ENCODE measurements around the gene EXOC1.
"Not testable (repeated sequence)": the region's sequence is repeated elsewhere in the genome, so short reads cannot be mapped to it uniquely, and the experiment has no call there.

Gene EXOC1

DNA sequence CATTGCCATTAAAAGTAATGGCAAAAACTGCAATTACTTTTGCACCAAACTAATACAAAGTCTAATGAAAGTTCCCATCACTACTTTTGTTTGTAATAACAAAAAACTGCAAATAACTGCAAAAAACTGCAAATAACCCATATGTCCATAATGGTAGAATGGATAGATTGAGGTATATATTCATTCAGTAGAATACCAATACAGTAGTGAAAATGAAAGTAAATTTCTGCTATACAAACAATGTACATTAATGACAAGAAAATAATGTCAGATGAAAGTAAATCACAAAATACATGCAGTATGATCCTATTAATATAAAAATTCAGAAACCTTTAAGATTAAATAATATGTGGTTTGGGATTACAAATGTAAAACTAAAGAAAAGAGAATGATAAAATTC lies 54.0 kb downstream of the EXOC1 start:
- DNase-seq (ENCODE audit: low spot score) = no peak

DNA sequence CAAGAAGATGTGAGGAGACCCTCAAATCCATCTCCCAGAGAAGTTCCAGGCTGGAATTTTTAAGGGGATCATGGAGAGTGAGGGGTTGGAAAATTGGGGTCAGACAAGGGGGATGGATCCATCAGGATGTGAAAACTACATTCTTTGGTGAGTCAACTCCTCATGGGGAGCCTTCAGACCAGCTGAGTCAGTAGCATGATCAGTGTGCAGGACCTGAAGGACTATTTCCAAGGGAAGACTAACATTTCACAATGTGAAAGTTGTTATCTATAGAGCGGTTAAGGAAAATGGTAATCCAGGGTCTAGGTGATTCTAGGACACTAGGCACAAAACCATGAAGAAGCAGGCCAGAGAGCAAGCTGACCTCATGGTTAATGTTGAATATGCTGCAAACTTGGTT lies 56.7 kb downstream of the EXOC1 start:
- DNase-seq (ENCODE audit: low spot score) = peak; percentile 14

DNA sequence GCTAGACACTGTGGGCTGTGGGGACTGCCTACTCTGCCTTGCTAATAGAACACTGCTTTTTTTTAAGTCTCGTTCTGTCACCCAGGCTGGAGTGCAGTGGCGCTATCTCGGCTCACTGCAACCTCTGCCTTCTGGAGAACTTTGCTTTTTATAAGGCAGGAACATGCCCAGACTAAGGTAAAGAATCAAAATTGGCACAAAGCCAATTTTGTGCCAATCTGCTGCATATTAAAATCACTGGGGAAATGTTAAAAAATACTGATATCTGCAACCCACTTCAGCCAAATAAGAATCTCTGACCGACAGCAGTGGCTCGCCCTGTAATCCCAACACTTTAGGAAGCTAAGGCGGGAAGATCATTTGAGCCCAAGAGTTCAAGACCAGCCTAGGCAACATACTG lies 58.8 kb downstream of the EXOC1 start:
- DNase-seq (ENCODE audit: low spot score) = no peak

- DNase-seq (ENCODE audit: low spot score) = peak; percentile 7
These were observed 67.1 kb downstream of the EXOC1 start for GRCh38 chr4:55920571-55920970.

DNA sequence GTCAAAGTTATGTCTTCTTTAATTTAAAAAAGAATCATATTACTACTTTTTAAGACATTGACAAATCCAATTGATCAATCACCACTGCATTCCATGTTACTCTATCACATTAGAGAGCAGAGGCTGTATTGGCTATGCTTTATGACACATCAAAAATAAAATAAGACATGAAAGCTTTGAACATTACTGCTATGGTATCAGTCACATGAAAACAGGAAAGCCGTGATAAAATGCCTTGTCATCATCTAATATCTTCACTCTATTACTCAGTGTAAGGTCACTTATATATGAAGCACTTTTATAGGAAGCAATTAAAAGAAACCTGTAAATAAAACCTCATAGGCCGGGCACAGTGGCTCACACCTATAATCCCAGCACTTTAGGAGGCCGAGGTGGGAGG lies 67.6 kb downstream of the EXOC1 start:
- no peak for DNase-seq (ENCODE audit: low spot score)

DNA sequence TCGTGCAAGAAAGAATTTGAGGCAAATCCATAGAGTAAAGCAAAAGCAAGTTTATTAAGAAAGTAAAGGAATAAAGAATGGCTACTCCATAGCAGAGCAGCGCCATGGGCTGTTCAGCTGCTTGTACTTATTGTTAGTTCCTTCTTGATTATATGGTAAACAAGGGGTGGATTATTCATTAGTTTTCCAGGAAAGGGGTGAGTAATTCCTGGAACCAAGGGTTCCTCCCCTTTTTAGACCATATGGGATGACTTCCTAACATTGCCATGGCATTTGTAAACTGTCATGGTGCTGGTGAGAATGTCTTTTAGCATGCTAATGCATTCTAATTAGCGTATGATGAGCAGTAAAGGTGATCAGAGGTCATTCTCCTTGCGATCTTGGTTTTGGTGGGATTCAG lies 71.8 kb downstream of the EXOC1 start:
- no peak for DNase-seq (ENCODE audit: low spot score)

GRCh38 chr4:55926610-55927009 lies 73.2 kb downstream of the EXOC1 start:
- no peak for DNase-seq (ENCODE audit: low spot score)

DNA sequence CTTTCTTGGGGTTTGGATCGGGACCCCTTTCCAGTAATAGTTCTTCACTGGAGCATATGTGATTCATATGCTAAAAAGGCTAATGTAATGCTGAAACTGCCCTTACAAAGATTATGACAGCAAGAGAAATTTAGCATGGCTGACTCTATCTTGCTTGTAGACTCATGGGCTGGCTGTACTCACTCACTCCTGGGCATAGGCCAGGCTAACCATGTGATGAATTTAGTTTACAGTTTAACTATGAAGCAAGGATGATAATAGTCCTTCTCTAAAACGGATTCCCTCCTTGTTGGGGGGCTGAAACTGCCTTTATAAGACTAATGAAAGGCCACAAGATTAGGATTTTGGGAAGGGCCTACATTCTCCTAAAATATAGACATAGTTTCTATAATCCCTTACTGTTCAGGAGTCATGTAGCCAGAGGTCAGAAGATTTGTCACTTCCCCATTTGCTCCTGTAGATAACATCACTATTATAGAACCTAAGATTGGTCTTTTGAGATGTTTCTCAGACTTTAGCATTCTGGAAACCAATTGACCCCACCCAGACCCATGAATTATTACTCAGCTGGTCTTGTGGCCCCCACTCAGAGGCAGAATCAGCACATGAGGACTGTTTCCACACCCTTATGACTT lies 74.5 kb downstream of the EXOC1 start:
- no peak for DNase-seq (ENCODE audit: low spot score)

- no peak for DNase-seq (ENCODE audit: low spot score)
These were observed 75.4 kb downstream of the EXOC1 start for GRCh38 chr4:55928846-55929245.

GRCh38 chr4:55931043-55931442 lies 77.6 kb downstream of the EXOC1 start:
- no peak for DNase-seq (ENCODE audit: low spot score)

DNA sequence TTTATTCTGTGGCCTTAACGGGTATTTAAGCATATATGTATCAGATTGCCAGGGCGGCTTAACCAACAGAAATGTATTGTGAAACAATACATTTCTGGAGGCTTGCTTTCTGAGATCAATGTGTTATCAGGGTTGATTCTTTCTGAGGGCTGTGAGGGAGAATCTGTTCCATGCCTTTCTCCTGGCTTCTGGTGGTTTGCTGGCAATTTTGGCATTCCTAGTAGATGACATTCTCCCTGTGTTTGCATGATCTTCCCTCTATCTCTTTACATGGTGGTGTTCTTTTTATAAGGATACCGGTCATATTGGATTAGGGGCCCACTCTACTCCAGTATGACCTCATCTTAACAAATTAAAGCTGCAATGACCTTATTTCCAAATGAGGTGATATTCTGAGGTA lies 78.4 kb downstream of the EXOC1 start:
- DNase-seq (ENCODE audit: low spot score) = peak; percentile 12

GRCh38 chr4:55932511-55932910 lies 79.1 kb downstream of the EXOC1 start:
- no peak for DNase-seq (ENCODE audit: low spot score)

DNA sequence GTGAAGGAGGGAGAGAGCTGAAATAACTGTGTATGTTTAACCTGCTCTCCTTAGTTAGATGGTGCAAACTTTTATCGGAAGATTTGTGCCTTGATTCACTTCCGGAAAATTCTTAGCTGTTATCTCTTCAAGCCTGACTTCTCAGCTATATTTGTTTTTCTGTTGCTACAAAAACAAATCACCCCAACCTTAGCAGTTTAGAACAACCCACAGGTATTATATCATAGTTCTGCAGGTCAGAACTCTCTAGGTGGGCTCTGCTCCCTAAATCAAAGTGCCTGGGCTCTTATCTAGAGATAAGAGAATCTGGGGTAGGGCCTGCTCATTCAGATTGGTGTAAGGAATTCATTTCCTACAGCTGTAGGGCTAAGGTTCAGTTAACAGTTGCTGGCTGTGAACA lies 80.2 kb downstream of the EXOC1 start:
- DNase-seq (ENCODE audit: low spot score) = no peak

- DNase-seq (ENCODE audit: low spot score) = not testable (repeated sequence)
These were observed 82.5 kb downstream of the EXOC1 start for GRCh38 chr4:55935907-55936306.

DNA sequence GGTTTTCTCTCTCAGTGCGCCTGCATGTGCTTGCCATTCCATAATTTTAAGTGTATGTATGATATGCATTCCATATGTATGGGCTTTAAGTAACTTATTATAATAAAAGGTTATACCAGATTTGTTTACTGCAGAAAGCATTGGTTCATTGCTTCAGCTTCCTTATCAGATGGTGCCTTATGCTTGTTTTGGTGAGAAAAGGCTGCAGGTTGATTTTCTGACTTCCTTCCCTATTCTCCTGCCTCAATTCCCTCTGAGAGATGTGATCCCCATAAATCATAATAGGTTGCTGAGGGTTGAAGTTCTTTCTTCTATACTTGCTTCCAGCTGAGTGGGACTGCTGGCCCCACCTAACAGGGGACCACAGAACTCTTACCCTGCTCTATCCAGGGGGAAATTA lies 85.0 kb downstream of the EXOC1 start:
- DNase-seq (ENCODE audit: low spot score) = no peak

- DNase-seq (ENCODE audit: low spot score) = no peak
These were observed 86.0 kb downstream of the EXOC1 start for GRCh38 chr4:55939421-55939820.

DNA sequence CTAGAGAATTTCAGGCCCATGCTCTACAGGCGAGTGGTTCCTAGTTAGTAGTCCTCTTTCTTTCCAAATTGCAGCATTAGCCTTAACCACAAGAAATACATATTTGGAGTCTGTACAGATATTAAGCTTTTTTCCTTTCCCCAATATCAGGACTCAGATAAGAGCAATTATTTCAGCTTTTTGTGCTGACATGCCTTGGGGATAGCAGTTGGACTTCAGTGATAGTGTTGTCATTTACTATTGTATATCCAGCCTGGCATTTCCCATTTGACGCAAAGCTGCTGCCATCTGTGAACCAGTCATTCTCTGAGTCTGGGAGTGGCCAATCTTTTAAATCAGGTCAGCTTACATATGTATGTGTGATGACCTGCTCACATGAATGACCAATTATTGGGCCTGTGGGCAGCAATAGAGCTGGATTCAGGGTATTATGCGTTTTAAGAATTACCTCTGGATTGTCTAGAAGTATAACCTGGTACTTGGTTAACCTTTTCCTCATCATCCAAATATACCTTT lies 88.5 kb downstream of the EXOC1 start:
- no peak for DNase-seq (ENCODE audit: low spot score)

- DNase-seq (ENCODE audit: low spot score) = no peak
These were observed 93.9 kb downstream of the EXOC1 start for GRCh38 chr4:55947254-55947882.

GRCh38 chr4:55947912-55948725 lies 94.7 kb downstream of the EXOC1 start:
- DNase-seq (ENCODE audit: low spot score) = peak; percentile 71

DNA sequence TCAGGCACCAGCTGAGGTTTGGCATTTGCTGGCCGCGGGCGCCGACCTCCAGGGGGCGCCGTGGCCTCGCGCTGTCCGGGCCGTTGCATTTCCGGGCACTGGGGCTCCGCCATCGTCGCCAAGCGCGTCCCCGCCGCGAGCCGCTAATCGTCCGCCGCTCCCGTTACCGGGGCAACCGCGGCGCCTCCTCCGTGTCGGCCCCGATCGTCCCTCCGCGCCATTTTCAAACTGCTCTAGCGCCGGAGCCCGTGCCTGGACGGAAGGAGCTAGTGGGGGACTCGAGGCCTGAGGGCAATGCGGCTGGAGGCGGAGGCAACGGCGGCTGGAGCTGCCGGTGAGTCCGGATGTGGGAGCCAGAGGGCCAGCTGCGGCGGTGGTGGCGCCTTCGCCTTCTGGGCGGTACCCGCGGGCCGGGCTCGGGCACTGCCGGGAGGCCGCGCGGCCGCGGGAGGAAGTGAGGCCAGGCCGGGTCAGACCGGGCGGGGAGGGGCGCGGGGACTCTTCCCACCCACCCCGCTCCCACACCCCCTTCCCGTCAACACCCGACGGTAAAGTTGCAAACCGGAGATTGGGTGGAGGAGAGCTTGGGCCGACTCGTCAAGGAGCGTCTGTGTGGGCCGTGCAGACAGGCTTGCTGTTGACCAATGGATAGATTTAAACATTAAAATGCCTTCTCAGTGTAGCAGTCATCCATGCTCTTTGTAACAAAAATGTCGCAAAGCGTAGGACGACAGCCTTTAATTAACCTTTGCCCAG lies 95.5 kb downstream of the EXOC1 start, which contains the start of gene CEP135:
CEP135 (plus strand) TSS at position 220 of the 756 bp plus-strand sequence. CDS start 3,186 bp downstream, outside the sequence.
- peak; percentile 97 for DNase-seq (ENCODE audit: low spot score)

- DNase-seq (ENCODE audit: low spot score) = no peak
These were observed 96.0 kb downstream of the EXOC1 start for GRCh38 chr4:55949482-55949802.

DNA sequence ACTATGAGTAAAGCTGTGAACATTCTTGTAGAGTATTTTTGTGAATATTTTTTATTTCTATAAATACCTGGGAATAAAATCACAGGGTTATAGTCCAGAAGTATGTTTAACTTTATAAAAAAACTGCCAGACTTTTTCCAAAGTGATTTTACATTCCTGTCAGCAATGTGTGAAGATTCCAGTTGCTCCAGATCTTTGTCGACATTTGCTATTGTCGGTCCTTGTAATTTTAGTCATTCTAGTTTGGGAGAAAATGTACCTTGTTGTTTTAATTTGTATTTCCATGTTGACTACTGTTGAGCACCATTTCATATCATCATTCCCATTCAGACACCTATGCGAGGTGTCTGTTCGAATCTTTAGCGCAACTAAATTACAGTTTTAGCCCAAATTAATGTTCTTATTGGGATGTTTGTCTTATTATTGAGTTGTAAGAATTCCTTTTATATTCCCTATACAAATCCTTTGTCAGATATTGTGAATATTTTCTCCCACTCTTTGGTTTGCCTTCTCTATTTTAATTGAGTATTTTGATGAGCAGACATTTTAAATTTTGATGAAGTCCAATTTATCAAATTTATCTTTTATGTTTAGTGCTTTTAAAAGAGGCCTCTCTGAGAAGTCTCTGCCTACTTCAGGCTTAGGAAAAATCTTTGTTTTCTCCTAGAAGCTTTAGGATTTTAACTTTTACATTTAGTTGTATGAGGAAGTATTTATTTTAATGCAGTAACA lies 97.9 kb downstream of the EXOC1 start:
- DNase-seq (ENCODE audit: low spot score) = no peak
